ENCODE results near the gene TJP2.
"Not testable (repeated sequence)": the region's sequence is repeated elsewhere in the genome, so short reads cannot be mapped to it uniquely, and the experiment has no call there.

TJP2 gene

GRCh38 chr9:69147041-69147834 lies 26.8 kb upstream of the TJP2 start:
- FAIRE-seq (no peak), DNase-seq (ENCODE audit: insufficient read length, low spot score) (no peak)
- TF ChIP-seq POLR2A (IDR thresholded peaks at IDR 0.05; ENCODE audit: low read depth, low read length), result no peak

- DNase-seq (ENCODE audit: insufficient read length, low spot score), result no peak
- no peak for TF ChIP-seq POLR2A (IDR thresholded peaks at IDR 0.05; ENCODE audit: low read depth, low read length)
- FAIRE-seq, result peak; percentile 78
Observed at GRCh38 chr9:69149321-69149807, 24.7 kb upstream of the TJP2 start.

GRCh38 chr9:69151506-69151905 lies 22.6 kb upstream of the TJP2 start:
- DNase-seq (ENCODE audit: insufficient read length, low spot score) (no peak), FAIRE-seq (no peak)
- TF ChIP-seq POLR2A (IDR thresholded peaks at IDR 0.05; ENCODE audit: low read depth, low read length), result no peak

- FAIRE-seq, result no peak
- TF ChIP-seq POLR2A (IDR thresholded peaks at IDR 0.05; ENCODE audit: low read depth, low read length), result no peak
- no peak for DNase-seq (ENCODE audit: insufficient read length, low spot score)
Observed at GRCh38 chr9:69153707-69154521, 20.2 kb upstream of the TJP2 start.

GRCh38 chr9:69155341-69156030 lies 18.6 kb upstream of the TJP2 start:
- no peak for TF ChIP-seq POLR2A (IDR thresholded peaks at IDR 0.05; ENCODE audit: low read depth, low read length)
- no peak for FAIRE-seq
- no peak for DNase-seq (ENCODE audit: insufficient read length, low spot score)

- TF ChIP-seq POLR2A (IDR thresholded peaks at IDR 0.05; ENCODE audit: low read depth, low read length), result no peak
- DNase-seq (ENCODE audit: insufficient read length, low spot score) (peak; percentile 43), FAIRE-seq (peak; percentile 64)
Observed at GRCh38 chr9:69157751-69158466, 16.2 kb upstream of the TJP2 start.

- DNase-seq (ENCODE audit: insufficient read length, low spot score) (no peak), FAIRE-seq (no peak)
- no peak for TF ChIP-seq POLR2A (IDR thresholded peaks at IDR 0.05; ENCODE audit: low read depth, low read length)
Observed at GRCh38 chr9:69158471-69158870, 15.6 kb upstream of the TJP2 start.

- not testable (repeated sequence) for FAIRE-seq
Observed at GRCh38 chr9:69164573-69164972, 9.5 kb upstream of the TJP2 start.

GRCh38 chr9:69165581-69165980 lies 8.5 kb upstream of the TJP2 start:
- DNase-seq (ENCODE audit: insufficient read length, low spot score) (no peak), FAIRE-seq (no peak)
- TF ChIP-seq POLR2A (IDR thresholded peaks at IDR 0.05; ENCODE audit: low read depth, low read length), result no peak

More at GRCh38 chr9:69164573-69164972, 9.5 kb upstream of the TJP2 start:
- DNase-seq (ENCODE audit: insufficient read length, low spot score), result not testable (repeated sequence)

- DNase-seq (ENCODE audit: insufficient read length, low spot score), result no peak
- FAIRE-seq, result no peak
- TF ChIP-seq POLR2A (IDR thresholded peaks at IDR 0.05; ENCODE audit: low read depth, low read length), result no peak
Observed at GRCh38 chr9:69168709-69169217, 5.3 kb upstream of the TJP2 start.

GRCh38 chr9:69170231-69170630 lies 3.8 kb upstream of the TJP2 start:
- no peak for FAIRE-seq
- DNase-seq (ENCODE audit: insufficient read length, low spot score), result no peak
- no peak for TF ChIP-seq POLR2A (IDR thresholded peaks at IDR 0.05; ENCODE audit: low read depth, low read length)

- no peak for DNase-seq (ENCODE audit: insufficient read length, low spot score)
- FAIRE-seq, result no peak
- no peak for TF ChIP-seq POLR2A (IDR thresholded peaks at IDR 0.05; ENCODE audit: low read depth, low read length)
Observed at GRCh38 chr9:69171049-69171448, 3.0 kb upstream of the TJP2 start.

- TF ChIP-seq POLR2A (IDR thresholded peaks at IDR 0.05; ENCODE audit: low read depth, low read length), result no peak
- FAIRE-seq (no peak), DNase-seq (ENCODE audit: insufficient read length, low spot score) (no peak)
Observed at GRCh38 chr9:69171517-69171916, 2.6 kb upstream of the TJP2 start.

All from H54 (cell line).